NB4 (cell line): ENCODE data around the gene DDX4.

Experiments
- CTCF ChIP-seq: IDR thresholded peaks from one replicate; pipeline ENCODE4 v1.5.1; 2012; ENCODE audit warnings: low read depth, low read length
- MYC ChIP-seq: IDR thresholded peaks from 2 replicates; pipeline ENCODE4 v1.6.1; 2011; ENCODE audit warnings: low read depth, low read length
- POLR2A ChIP-seq: IDR thresholded peaks from 2 replicates; pipeline ENCODE4 v1.6.1; 2011; ENCODE audit warnings: mild to moderate bottlenecking; ENCODE audit not compliant: insufficient read length; ENCODE audit errors: extremely low read depth

GRCh38 chr5:55777332-55777731 lies 39.5 kb downstream of the DDX4 start:
- TF ChIP-seq POLR2A = no peak
- TF ChIP-seq CTCF = no peak
- no peak for TF ChIP-seq MYC
